Prostate gland (tissue), 2 donors: ENCODE data around the gene CES4A. TPM values are rescaled to one million over a fixed set of nuclear protein-coding genes. Genes with fewer than 3 reads are reported as not detected.
A peak's percentile ranks its signal among the peaks of the same experiment; 100 is the strongest.
"Not testable (repeated sequence)": the region's sequence is repeated elsewhere in the genome, so short reads cannot be mapped to it uniquely, and the experiment has no call there.

ENCODE experiments used
- DNase-seq: peaks from one replicate; pipeline ENCODE4 v3.0.0-alpha.2; 2019; ENCODE audit warnings: low spot score
- H3K27ac ChIP-seq, 2 donors: fragments of 200-600 bp; sonication (generic); 2 replicates each; pipeline ENCODE4 v1.5.1; 2017 to 2019
- H3K27me3 ChIP-seq: fragments of 200-600 bp; sonication (generic); replicated peaks from 2 replicates; pipeline ENCODE4 v1.5.1; 2019; ENCODE audit not compliant: insufficient read depth
- H3K36me3 ChIP-seq, 2 donors: fragments of 200-600 bp; sonication (generic); 1 replicate in 1 of 2; 2 replicates in 1 of 2; pipeline versions ENCODE4 v1.5.1 to v1.8.1; 2017 to 2019
- H3K4me1 ChIP-seq: fragments of 200-600 bp; sonication (generic); replicated peaks from 2 replicates; pipeline ENCODE4 v1.5.1; 2019
- H3K4me3 ChIP-seq, 2 donors: fragments of 200-600 bp; sonication (generic); 2 replicates each; pipeline ENCODE4 v1.5.1; 2017 to 2019
- H3K9me3 ChIP-seq: fragments of 200-600 bp; sonication (generic); 2 replicates; pipeline ENCODE4 v1.5.1; 2017
- POLR2A ChIP-seq: fragments of 450-650 bp; IDR thresholded peaks from one replicate; pipeline ENCODE4 v1.6.1; 2016; ENCODE audit warnings: antibody characterized with exemption, mild to moderate bottlenecking
- POLR2AphosphoS5 ChIP-seq: sonication (generic); formaldehyde crosslinking; IDR thresholded peaks from one replicate; pipeline ENCODE4 v1.6.1; 2017; ENCODE audit warnings: antibody characterized with exemption
- WGBS: methylation state at CpG from one replicate; pipeline ENCODE4 v1.1.5; 2018; 5-methylcytosine and 5-hydroxymethylcytosine counted together
- intact Hi-C: fragments of 100-400 bp; cut with DNase I; formaldehyde crosslinking; loops from one replicate; pipeline ENCODE4 v1.14.2; 2022
- total RNA-seq, 2 donors: library from RNA; depleted of rRNA; stranded (reverse); fragments of >200 nt; gene quantifications; one replicate each; pipeline ENCODE4 v1.1.0, GENCODE V29; 2016
- TF ChIP-seq, protein P1 (sequence below), 4 experiments: fragments of 200-600 bp in 2 of 4; fragments of 450-650 bp in 2 of 4; sonication (generic) in 2 of 4; IDR thresholded peaks; 1 replicate in 3 of 4; 2 replicates in 1 of 4; pipeline ENCODE4 v1.5.1; 2016 to 2019; ENCODE audit warnings: antibody characterized with exemption in 4 of 4, mild to moderate bottlenecking in 2 of 4, moderate library complexity in 2 of 4

Gene CES4A
- total RNA-seq, 2 donors from 2014 or later = 1.4 to 10.7 TPM

GRCh38 chr16:66950971-66951790 is 37.2 kb upstream of the CES4A start:
- TF ChIP-seq, protein P1, sequence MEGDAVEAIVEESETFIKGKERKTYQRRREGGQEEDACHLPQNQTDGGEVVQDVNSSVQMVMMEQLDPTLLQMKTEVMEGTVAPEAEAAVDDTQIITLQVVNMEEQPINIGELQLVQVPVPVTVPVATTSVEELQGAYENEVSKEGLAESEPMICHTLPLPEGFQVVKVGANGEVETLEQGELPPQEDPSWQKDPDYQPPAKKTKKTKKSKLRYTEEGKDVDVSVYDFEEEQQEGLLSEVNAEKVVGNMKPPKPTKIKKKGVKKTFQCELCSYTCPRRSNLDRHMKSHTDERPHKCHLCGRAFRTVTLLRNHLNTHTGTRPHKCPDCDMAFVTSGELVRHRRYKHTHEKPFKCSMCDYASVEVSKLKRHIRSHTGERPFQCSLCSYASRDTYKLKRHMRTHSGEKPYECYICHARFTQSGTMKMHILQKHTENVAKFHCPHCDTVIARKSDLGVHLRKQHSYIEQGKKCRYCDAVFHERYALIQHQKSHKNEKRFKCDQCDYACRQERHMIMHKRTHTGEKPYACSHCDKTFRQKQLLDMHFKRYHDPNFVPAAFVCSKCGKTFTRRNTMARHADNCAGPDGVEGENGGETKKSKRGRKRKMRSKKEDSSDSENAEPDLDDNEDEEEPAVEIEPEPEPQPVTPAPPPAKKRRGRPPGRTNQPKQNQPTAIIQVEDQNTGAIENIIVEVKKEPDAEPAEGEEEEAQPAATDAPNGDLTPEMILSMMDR (IDR thresholded peaks at IDR 0.05) = no peak
- TF ChIP-seq POLR2AphosphoS5 = no peak
- no peak for TF ChIP-seq POLR2A
- no peak overlapping the region for H3K27ac ChIP-seq
- 85% methylated on average over 4 of the region's 4 CpGs for whole genome bisulfite sequencing
- H3K4me3 ChIP-seq = no peak overlapping the region
- no peak for DNase-seq
- H3K36me3 ChIP-seq = no peaks in the 10 kb centered on the region
- no peaks in the 10 kb centered on the region for H3K27me3 ChIP-seq
- intact Hi-C loops = loop anchor here (5.0 kb wide), 1 partner anchor 201 kb away; the partner anchor contains the start of gene B3GNT9
- H3K9me3 ChIP-seq = no peaks in the 10 kb centered on the region
- H3K4me1 ChIP-seq = no peaks in the 10 kb centered on the region

DNA sequence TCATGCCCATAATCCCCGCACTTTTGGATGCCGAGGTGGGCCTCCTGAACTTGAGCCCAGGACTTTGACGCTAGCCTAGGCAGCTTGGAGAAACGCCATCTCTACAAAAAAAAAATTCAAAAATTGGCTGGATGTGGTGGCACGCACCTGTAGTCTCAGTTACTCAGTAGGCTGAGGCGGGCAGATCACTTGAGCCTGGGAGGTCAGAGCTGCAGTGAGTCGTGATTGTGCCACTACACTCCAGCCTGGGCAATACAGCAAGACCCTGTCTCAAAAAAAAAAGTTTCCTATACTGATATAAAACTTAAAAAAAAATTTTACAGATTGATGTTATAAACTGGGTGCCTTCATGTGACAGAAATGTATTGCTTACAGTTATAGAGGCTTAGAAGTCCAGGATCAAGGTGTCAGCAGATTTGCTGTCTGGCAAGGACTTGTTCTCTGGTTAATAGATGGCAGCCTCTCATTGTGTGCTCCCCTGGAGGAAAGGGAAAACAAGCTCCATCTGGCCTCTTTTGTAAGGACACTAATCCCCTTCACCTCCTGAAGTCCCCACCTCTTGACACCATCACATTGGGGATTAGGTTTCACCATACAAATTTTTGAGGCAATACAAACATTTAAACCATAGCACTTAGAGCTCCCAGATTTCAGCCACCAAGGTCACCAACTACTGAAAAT is 35.8 kb upstream of the CES4A start:
- TF ChIP-seq POLR2A = no peak
- no peak for TF ChIP-seq POLR2AphosphoS5
- TF ChIP-seq, protein P1 (IDR thresholded peaks at IDR 0.05) = no peak
- intact Hi-C loops = loop anchor here (5.0 kb wide), 1 partner anchor 200 kb away; the partner anchor contains the start of gene B3GNT9

GRCh38 chr16:66953462-66954096 is 34.8 kb upstream of the CES4A start:
- Histone ChIP-seq H3K4me1 (no peaks in the 10 kb centered on the region), H3K36me3 (no peaks in the 10 kb centered on the region), H3K9me3 (no peaks in the 10 kb centered on the region), H3K27ac (no peak overlapping the region), H3K27me3 (no peaks in the 10 kb centered on the region), H3K4me3 (no peak overlapping the region)
- TF ChIP-seq, protein P1 (IDR thresholded peaks at IDR 0.05) = no peak
- TF ChIP-seq POLR2A (no peak), POLR2AphosphoS5 (no peak)
- DNase-seq = no peak
- intact Hi-C loops = loop anchor here (5.0 kb wide), 1 partner anchor 199 kb away; the partner anchor contains the start of gene B3GNT9
- WGBS = 79% methylated on average over 10 of the region's 10 CpGs

More for the DNA sequence above, 35.8 kb upstream of the CES4A start:
- Histone ChIP-seq H3K36me3 (no peaks in the 10 kb centered on the region), H3K4me3 (no peak overlapping the region), H3K27ac (no peak overlapping the region), H3K27me3 (no peaks in the 10 kb centered on the region), H3K4me1 (no peaks in the 10 kb centered on the region), H3K9me3 (no peaks in the 10 kb centered on the region)
- no peak for DNase-seq
- WGBS = 87% methylated on average over 7 of the region's 7 CpGs

- TF ChIP-seq POLR2A = no peak
- peak; percentile 56 for TF ChIP-seq POLR2AphosphoS5
- TF ChIP-seq, protein P1 (IDR thresholded peaks at IDR 0.05) = peak; percentile 48 to 85 (median 75)
- no peak overlapping the region for H3K27ac ChIP-seq
- no peaks in the 10 kb centered on the region for H3K36me3 ChIP-seq
- no peaks in the 10 kb centered on the region for H3K27me3 ChIP-seq
- WGBS = 21% methylated on average over 8 of the region's 8 CpGs
- H3K9me3 ChIP-seq = no peaks in the 10 kb centered on the region
- H3K4me3 ChIP-seq = no peak overlapping the region
- intact Hi-C loops = loop anchor here (5.0 kb wide), 1 partner anchor 198 kb away; the partner anchor contains the start of gene B3GNT9
- no peaks in the 10 kb centered on the region for H3K4me1 ChIP-seq
- peak; percentile 67 for DNase-seq
These were observed 34.2 kb upstream of the CES4A start for GRCh38 chr16:66954097-66954659.

GRCh38 chr16:66955363-66956153 is 32.8 kb upstream of the CES4A start:
- H3K27ac ChIP-seq, H3K9me3 ChIP-seq, H3K4me1 ChIP-seq, intact Hi-C loops, H3K36me3 ChIP-seq, H3K4me3 ChIP-seq, H3K27me3 ChIP-seq, DNase-seq: not testable (repeated sequence)
- 56% methylated on average over 17 of the region's 17 CpGs for WGBS

DNA sequence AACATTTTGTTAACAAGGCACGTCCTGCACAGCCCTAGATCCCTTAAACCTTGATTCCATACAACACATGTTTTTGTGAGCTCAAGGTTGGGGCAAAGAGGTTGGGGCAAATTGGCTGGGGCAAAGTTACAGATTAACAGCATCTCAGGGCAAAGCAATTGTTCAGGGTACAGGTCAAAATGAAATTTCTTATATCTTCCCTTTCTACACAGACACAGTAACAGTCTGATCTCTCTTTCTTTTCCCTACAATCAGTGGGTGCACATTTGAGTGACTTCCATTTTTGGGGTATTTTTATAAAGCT is 32.3 kb upstream of the CES4A start:
- intact Hi-C loops, H3K27me3 ChIP-seq, H3K4me1 ChIP-seq, H3K36me3 ChIP-seq, H3K27ac ChIP-seq, H3K4me3 ChIP-seq, H3K9me3 ChIP-seq, DNase-seq: not testable (repeated sequence)
- 63% methylated on average over 1 of the region's 1 CpG for WGBS
